ENCODE data around the gene CYB5A.

Gene CYB5A

GRCh38 chr18:74248595-74248994 lies 43.2 kb downstream of the CYB5A start:
- no peak for DNase-seq (ENCODE audit: low read depth in 1 of 2, low spot score in 1 of 2)

GRCh38 chr18:74248189-74248588 lies 43.6 kb downstream of the CYB5A start:
- no peak for DNase-seq (ENCODE audit: low read depth in 1 of 2, low spot score in 1 of 2)

- no peak for DNase-seq (ENCODE audit: low read depth in 1 of 2, low spot score in 1 of 2)
These were observed 47.2 kb downstream of the CYB5A start for GRCh38 chr18:74244554-74244953.

- no peak for DNase-seq (ENCODE audit: low read depth in 1 of 2, low spot score in 1 of 2)
These were observed 48.6 kb downstream of the CYB5A start for GRCh38 chr18:74243127-74243526.

GRCh38 chr18:74242438-74243096 lies 49.2 kb downstream of the CYB5A start:
- DNase-seq (ENCODE audit: low read depth in 1 of 2, low spot score in 1 of 2) = no peak

- DNase-seq (ENCODE audit: low read depth in 1 of 2, low spot score in 1 of 2) = no peak
These were observed 49.8 kb downstream of the CYB5A start for GRCh38 chr18:74241970-74242369.

- DNase-seq (ENCODE audit: low read depth in 1 of 2, low spot score in 1 of 2) = no peak
These were observed 50.3 kb downstream of the CYB5A start for GRCh38 chr18:74241426-74241825.

- no peak for DNase-seq (ENCODE audit: low read depth in 1 of 2, low spot score in 1 of 2)
These were observed 52.2 kb downstream of the CYB5A start for GRCh38 chr18:74239567-74239966.

GRCh38 chr18:74234326-74235171 lies 57.2 kb downstream of the CYB5A start:
- no peak for DNase-seq (ENCODE audit: low read depth in 1 of 2, low spot score in 1 of 2)

- no peak for DNase-seq (ENCODE audit: low read depth in 1 of 2, low spot score in 1 of 2)
These were observed 57.8 kb downstream of the CYB5A start for GRCh38 chr18:74233933-74234325.

GRCh38 chr18:74230922-74231714 lies 60.6 kb downstream of the CYB5A start:
- DNase-seq (ENCODE audit: low read depth in 1 of 2, low spot score in 1 of 2) = no peak

GRCh38 chr18:74229891-74230290 lies 61.9 kb downstream of the CYB5A start:
- DNase-seq (ENCODE audit: low read depth in 1 of 2, low spot score in 1 of 2) = no peak

GRCh38 chr18:74229005-74229404 lies 62.8 kb downstream of the CYB5A start:
- DNase-seq (ENCODE audit: low read depth in 1 of 2, low spot score in 1 of 2) = no peak

GRCh38 chr18:74228312-74228711 lies 63.5 kb downstream of the CYB5A start:
- no peak for DNase-seq (ENCODE audit: low read depth in 1 of 2, low spot score in 1 of 2)

- DNase-seq (ENCODE audit: low read depth in 1 of 2, low spot score in 1 of 2) = no peak
These were observed 65.1 kb downstream of the CYB5A start for GRCh38 chr18:74226666-74227065.

GRCh38 chr18:74226156-74226555 lies 65.6 kb downstream of the CYB5A start:
- no peak for DNase-seq (ENCODE audit: low read depth in 1 of 2, low spot score in 1 of 2)

GRCh38 chr18:74225193-74225840 lies 66.4 kb downstream of the CYB5A start:
- DNase-seq (ENCODE audit: low read depth in 1 of 2, low spot score in 1 of 2) = no peak

- DNase-seq (ENCODE audit: low read depth in 1 of 2, low spot score in 1 of 2) = no peak
These were observed 68.9 kb downstream of the CYB5A start for GRCh38 chr18:74222710-74223494.

- DNase-seq (ENCODE audit: low read depth in 1 of 2, low spot score in 1 of 2) = no peak
These were observed 70.7 kb downstream of the CYB5A start for GRCh38 chr18:74221081-74221480.

- no peak for DNase-seq (ENCODE audit: low read depth in 1 of 2, low spot score in 1 of 2)
These were observed 72.7 kb downstream of the CYB5A start for GRCh38 chr18:74219056-74219455.

Data from activated T-helper 1 cell treated with anti-CD3 and anti-CD28 coated beads, Interleukin-2, amount 50 U/mL, for 16 hours (primary cell).